ENCODE measurements around the gene SPTLC3.

DNA sequence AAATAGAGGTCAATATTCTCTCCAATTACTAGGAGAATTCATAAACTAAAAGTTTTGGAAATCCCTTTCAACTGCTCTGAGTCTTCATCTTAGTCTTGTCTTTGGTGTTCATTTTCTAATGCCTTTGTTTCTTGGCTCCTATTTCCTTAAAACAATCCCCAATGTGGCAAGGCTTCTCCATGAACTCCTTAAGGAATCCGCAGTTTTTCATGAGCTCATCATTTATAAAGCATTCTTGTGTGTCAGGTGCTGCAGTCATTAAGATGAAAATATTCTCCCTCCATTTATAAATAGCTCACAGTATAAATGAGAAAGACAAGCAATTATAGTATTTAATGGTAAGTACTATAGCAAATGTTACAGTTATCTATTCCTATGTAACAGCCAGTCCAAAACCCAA is 4.6 kb downstream of the SPTLC3 start:
- TF ChIP-seq POLR2A (IDR thresholded peaks at IDR 0.05), result no peak
- TF ChIP-seq, protein P1, sequence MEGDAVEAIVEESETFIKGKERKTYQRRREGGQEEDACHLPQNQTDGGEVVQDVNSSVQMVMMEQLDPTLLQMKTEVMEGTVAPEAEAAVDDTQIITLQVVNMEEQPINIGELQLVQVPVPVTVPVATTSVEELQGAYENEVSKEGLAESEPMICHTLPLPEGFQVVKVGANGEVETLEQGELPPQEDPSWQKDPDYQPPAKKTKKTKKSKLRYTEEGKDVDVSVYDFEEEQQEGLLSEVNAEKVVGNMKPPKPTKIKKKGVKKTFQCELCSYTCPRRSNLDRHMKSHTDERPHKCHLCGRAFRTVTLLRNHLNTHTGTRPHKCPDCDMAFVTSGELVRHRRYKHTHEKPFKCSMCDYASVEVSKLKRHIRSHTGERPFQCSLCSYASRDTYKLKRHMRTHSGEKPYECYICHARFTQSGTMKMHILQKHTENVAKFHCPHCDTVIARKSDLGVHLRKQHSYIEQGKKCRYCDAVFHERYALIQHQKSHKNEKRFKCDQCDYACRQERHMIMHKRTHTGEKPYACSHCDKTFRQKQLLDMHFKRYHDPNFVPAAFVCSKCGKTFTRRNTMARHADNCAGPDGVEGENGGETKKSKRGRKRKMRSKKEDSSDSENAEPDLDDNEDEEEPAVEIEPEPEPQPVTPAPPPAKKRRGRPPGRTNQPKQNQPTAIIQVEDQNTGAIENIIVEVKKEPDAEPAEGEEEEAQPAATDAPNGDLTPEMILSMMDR (IDR thresholded peaks at IDR 0.05), result no peak
- TF ChIP-seq POLR2AphosphoS5 (IDR thresholded peaks at IDR 0.05), result no peak

All from breast epithelium (tissue), 3 donors.